Psoas muscle (tissue), 8 donors: ENCODE measurements around the gene STK17B. TPM values are rescaled to one million over a fixed set of nuclear protein-coding genes. Genes with fewer than 3 reads are reported as not detected.

Experiments
- ATAC-seq, 4 donors: fragments of 200-7000 bp; cut with Tn5 transposase; one replicate each; pipeline ENCODE4 v1.9.1; 2020; ENCODE audit warnings: moderate library complexity in 3 of 4, mild to moderate bottlenecking in 2 of 4
- DNase-seq, 2 donors: peaks; one replicate each; pipeline ENCODE4 v3.0.0-alpha.2; 2020
- H3K27ac ChIP-seq: fragments of 200-600 bp; one replicate; pipeline ENCODE4 v1.8.0; 2022
- H3K27me3 ChIP-seq, 3 donors: fragments of 200-600 bp in 1 of 3; one replicate each; pipeline versions ENCODE4 v1.6.1 to v1.8.0; 2013 to 2022; ENCODE audit warnings: low read length in 2 of 3, mild to moderate bottlenecking in 2 of 3, moderate library complexity in 1 of 3; ENCODE audit not compliant: insufficient read depth in 3 of 3
- H3K36me3 ChIP-seq, 2 donors: fragments of 200-600 bp in 1 of 2; one replicate each; pipeline versions ENCODE4 v1.6.1 to v1.8.0; 2013 to 2022; ENCODE audit warnings: low read depth in 1 of 2, mild to moderate bottlenecking in 1 of 2, moderate library complexity in 1 of 2; ENCODE audit not compliant: insufficient read depth in 1 of 2
- H3K4me1 ChIP-seq: fragments of 200-600 bp; one replicate; pipeline ENCODE4 v1.8.0; 2022
- H3K4me3 ChIP-seq: fragments of 200-600 bp; one replicate; pipeline ENCODE4 v1.8.0; 2022; ENCODE audit warnings: mild to moderate bottlenecking
- H3K9me3 ChIP-seq: fragments of 200-600 bp; one replicate; pipeline ENCODE4 v1.8.0; 2022
- CTCF ChIP-seq: fragments of 200-600 bp; IDR thresholded peaks from one replicate; pipeline ENCODE4 v1.8.0; 2022; ENCODE audit warnings: antibody characterized with exemption
- WGBS, 3 donors: extraction: QIAGEN DNeasy Blood & Tissue Kit; methylation state at CpG; one replicate each; pipeline versions ENCODE4 v1.1.6 to v1.1.7; 2013; 5-methylcytosine and 5-hydroxymethylcytosine counted together
- intact Hi-C, 2 donors: fragments of 100-400 bp; cut with DNase I; formaldehyde crosslinking; loops; one replicate each; pipeline versions ENCODE4 v1.11.0 to v1.14.2; 2022
- polyA plus RNA-seq, 3 donors: library from polyadenylated mRNA; stranded (reverse); fragments of 200-250 nt; gene quantifications; one replicate each; pipeline ENCODE4 v1.2.3, GENCODE V29; 2013
- total RNA-seq, 4 donors: library from RNA; stranded (reverse); fragmentation: NEBNext Ultra II Directional in 2 of 4; extraction: Animal tissue kit (Norgen Biotek cat#: 25700) in 2 of 4; gene quantifications; one replicate each; pipeline versions ENCODE4 v1.2.1 to v1.2.4, GENCODE V29; 2021 to 2023
- donor health status: healthy with polysubstance abuse.
- donor health status: DM: no; HTN: no; CAD: no; lungs with moderate emphysema.
- donor health status: Bipolar disorder and iron deficiency.
- donor health status: healthy.
- donor health status: DM: yes; HTN: yes; CAD: no.
- donor health status: DM: no; HTN: no; CAD: no.
- donor health status: DM: no; HTN: no; CAD: no.
- donor health status: DM: yes; HTN: yes; CAD: no.

STK17B gene
- total and polyA plus RNA-seq, 7 donors = 1.3 to 5.3 (median 3.1) TPM

- Histone ChIP-seq H3K27me3 (no peaks in the 10 kb centered on the region), H3K4me1 (no peaks in the 10 kb centered on the region), H3K36me3 (no peaks in the 10 kb centered on the region), H3K27ac (no peak overlapping the region), H3K4me3 (no peak overlapping the region), H3K9me3 (no peaks in the 10 kb centered on the region)
- intact Hi-C loops = no loop called here
- no peak for TF ChIP-seq CTCF
- WGBS, 3 donors = 70 to 75% (median 75%) methylated on average over 4 of the region's 4 CpGs
- no peak for DNase-seq
- ATAC-seq = no peak
Observed at GRCh38 chr2:196217116-196217515, 45.7 kb upstream of the STK17B start.

GRCh38 chr2:196215376-196215775 lies 44.0 kb upstream of the STK17B start:
- no peaks in the 10 kb centered on the region for H3K4me1 ChIP-seq
- intact Hi-C loops = no loop called here
- H3K9me3 ChIP-seq = no peaks in the 10 kb centered on the region
- no peak for TF ChIP-seq CTCF
- H3K27ac ChIP-seq = no peak overlapping the region
- no peak overlapping the region for H3K4me3 ChIP-seq
- no peaks in the 10 kb centered on the region for H3K36me3 ChIP-seq
- DNase-seq = no peak
- no peaks in the 10 kb centered on the region for H3K27me3 ChIP-seq
- no peak for ATAC-seq
- 92 to 95% (median 94%) methylated on average over 6 of the region's 6 CpGs for WGBS, 3 donors

DNA sequence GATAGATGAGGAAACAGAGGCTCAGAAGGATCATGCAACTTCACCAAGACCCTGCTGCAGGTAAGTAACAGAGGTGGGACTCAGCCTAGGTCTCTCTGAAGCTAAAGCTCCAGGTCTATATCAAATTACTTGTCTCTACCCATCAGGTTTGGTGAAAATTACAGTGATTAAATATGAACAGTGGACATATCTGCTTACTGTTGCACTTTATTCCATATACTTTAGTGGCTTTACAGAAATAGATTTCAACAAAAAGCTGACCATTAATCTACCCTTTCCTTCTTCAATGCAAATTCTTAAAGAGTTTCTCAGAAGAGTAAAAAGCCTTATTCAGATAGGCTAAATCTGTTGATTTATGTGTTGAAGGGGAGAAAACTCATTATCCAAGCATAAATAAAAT lies 42.8 kb upstream of the STK17B start:
- no peaks in the 10 kb centered on the region for H3K9me3 ChIP-seq
- intact Hi-C loops = no loop called here
- no peak for ATAC-seq
- H3K27ac ChIP-seq = no peak overlapping the region
- no peak overlapping the region for H3K4me3 ChIP-seq
- H3K27me3 ChIP-seq = no peaks in the 10 kb centered on the region
- no peaks in the 10 kb centered on the region for H3K36me3 ChIP-seq
- DNase-seq = no peak
- H3K4me1 ChIP-seq = no peaks in the 10 kb centered on the region
- no peak for TF ChIP-seq CTCF

- H3K36me3 ChIP-seq = no peaks in the 10 kb centered on the region
- no peak for ATAC-seq
- intact Hi-C loops = no loop called here
Observed at GRCh38 chr2:196213252-196213980, 42.0 kb upstream of the STK17B start.

More at GRCh38 chr2:196213252-196213980, 42.0 kb upstream of the STK17B start:
- Histone ChIP-seq H3K4me1 (no peaks in the 10 kb centered on the region), H3K27me3 (no peaks in the 10 kb centered on the region), H3K27ac (no peak overlapping the region), H3K4me3 (no peak overlapping the region), H3K9me3 (no peaks in the 10 kb centered on the region)
- TF ChIP-seq CTCF = no peak
- DNase-seq = no peak
- 84 to 97% (median 91%) methylated on average over 3 of the region's 3 CpGs for WGBS, 3 donors
